Spleen (tissue), 11 donors: ENCODE results near the gene NOL9. TPM values are rescaled to one million over a fixed set of nuclear protein-coding genes. Genes with fewer than 3 reads are reported as not detected.
"Not testable (repeated sequence)": the region's sequence is repeated elsewhere in the genome, so short reads cannot be mapped to it uniquely, and the experiment has no call there.

Experiments used
- DNase-seq: peaks from one replicate; pipeline ENCODE4 v3.0.0-alpha.2; 2020
- H3K27ac ChIP-seq, 8 donors: fragments of 200-600 bp; sonication (generic) in 7 of 8; 1 replicate in 4 of 8; 2 replicates in 4 of 8; pipeline versions ENCODE4 v1.5.0 to v1.8.0; 2016 to 2021; ENCODE audit warnings: inconsistent platforms in 4 of 8, mild to moderate bottlenecking in 4 of 8, moderate library complexity in 1 of 8
- H3K27me3 ChIP-seq, 7 donors: fragments of 200-600 bp; sonication (generic) in 6 of 7; replicated peaks in 1 of 7; 1 replicate in 4 of 7; 2 replicates in 3 of 7; pipeline versions ENCODE4 v1.5.0 to v1.8.0; 2016 to 2021; ENCODE audit warnings: inconsistent platforms in 3 of 7, mild to moderate bottlenecking in 1 of 7
- H3K36me3 ChIP-seq, 6 donors: fragments of 200-600 bp; sonication (generic) in 5 of 6; 1 replicate in 4 of 6; 2 replicates in 2 of 6; pipeline versions ENCODE4 v1.5.0 to v1.8.0; 2016 to 2021; ENCODE audit warnings: inconsistent platforms in 2 of 6
- H3K4me1 ChIP-seq, 6 donors: fragments of 200-600 bp; sonication (generic) in 5 of 6; 1 replicate in 3 of 6; 2 replicates in 3 of 6; pipeline versions ENCODE4 v1.5.0 to v1.8.0; 2016 to 2021; ENCODE audit warnings: inconsistent platforms in 3 of 6
- H3K4me3 ChIP-seq, 8 donors: fragments of 200-600 bp; sonication (generic) in 7 of 8; 1 replicate in 4 of 8; 2 replicates in 4 of 8; pipeline versions ENCODE4 v1.5.0 to v1.8.0; 2016 to 2021; ENCODE audit warnings: inconsistent platforms in 4 of 8, mild to moderate bottlenecking in 4 of 8, moderate library complexity in 2 of 8
- H3K9me3 ChIP-seq, 8 donors: fragments of 200-600 bp; sonication (generic) in 7 of 8; 1 replicate in 4 of 8; 2 replicates in 4 of 8; pipeline versions ENCODE4 v1.5.0 to v1.8.0; 2016 to 2021; ENCODE audit warnings: inconsistent platforms in 4 of 8
- CTCF ChIP-seq, 11 experiments: fragments of 200-600 bp in 7 of 11; fragments of 450-650 bp in 4 of 11; sonication (generic) in 4 of 11; IDR thresholded peaks in 8 of 11; conservative IDR thresholded peaks in 3 of 11; 1 replicate in 7 of 11; 2 replicates in 4 of 11; pipeline versions ENCODE4 v1.4.0 to v1.8.0; 2016 to 2021; ENCODE audit warnings: antibody characterized with exemption in 11 of 11, inconsistent platforms in 4 of 11, mild to moderate bottlenecking in 1 of 11
- POLR2A ChIP-seq, 3 donors: fragments of 450-650 bp; IDR thresholded peaks; one replicate each; pipeline ENCODE4 v1.5.1; 2017; ENCODE audit warnings: antibody characterized with exemption in 3 of 3, mild to moderate bottlenecking in 1 of 3
- POLR2AphosphoS5 ChIP-seq, 3 donors: sonication (generic); formaldehyde crosslinking; IDR thresholded peaks; one replicate each; pipeline ENCODE4 v1.5.1; 2017; ENCODE audit warnings: antibody characterized with exemption in 3 of 3
- WGBS, 5 donors: extraction: QIAGEN DNeasy Blood & Tissue Kit in 3 of 5; methylation state at CpG; one replicate each; pipeline versions ENCODE4 v1.1.5 to v1.1.7; 2013 to 2018; 5-methylcytosine and 5-hydroxymethylcytosine counted together
- intact Hi-C: fragments of 100-400 bp; cut with DNase I; formaldehyde crosslinking; loops from one replicate; pipeline ENCODE4 v1.15.0; 2023; ENCODE audit warnings: low total_unique reads
- polyA plus RNA-seq, 3 donors: library from polyadenylated mRNA; stranded (reverse); fragments of 200-250 nt; gene quantifications; one replicate each; pipeline ENCODE4 v1.2.1, GENCODE V29; 2013
- total RNA-seq, 7 donors: library from RNA; depleted of rRNA in 3 of 7; stranded (reverse); fragments of >200 nt in 3 of 7; fragmentation: NEBNext Ultra II Directional in 4 of 7; extraction: Animal tissue kit (Norgen Biotek cat#: 25700) in 4 of 7; gene quantifications; one replicate each; pipeline versions ENCODE4 v1.1.0 to v1.2.1, GENCODE V29; 2016 to 2021
- donor health status: healthy with polysubstance abuse.
- donor health status: DM: no; HTN: no; CAD: no; lungs with moderate emphysema.
- donor health status: DM: no; HTN: no; CAD: no.
- donor health status: Bipolar disorder and iron deficiency.
- donor health status: healthy.
- donor health status: DM: no; HTN: no; CAD: no.
- donor health status: DM: yes; HTN: yes; CAD: no.

The NOL9 gene
- total and polyA plus RNA-seq, 10 donors, result 4.2 to 55.2 (median 41.2) TPM

DNA sequence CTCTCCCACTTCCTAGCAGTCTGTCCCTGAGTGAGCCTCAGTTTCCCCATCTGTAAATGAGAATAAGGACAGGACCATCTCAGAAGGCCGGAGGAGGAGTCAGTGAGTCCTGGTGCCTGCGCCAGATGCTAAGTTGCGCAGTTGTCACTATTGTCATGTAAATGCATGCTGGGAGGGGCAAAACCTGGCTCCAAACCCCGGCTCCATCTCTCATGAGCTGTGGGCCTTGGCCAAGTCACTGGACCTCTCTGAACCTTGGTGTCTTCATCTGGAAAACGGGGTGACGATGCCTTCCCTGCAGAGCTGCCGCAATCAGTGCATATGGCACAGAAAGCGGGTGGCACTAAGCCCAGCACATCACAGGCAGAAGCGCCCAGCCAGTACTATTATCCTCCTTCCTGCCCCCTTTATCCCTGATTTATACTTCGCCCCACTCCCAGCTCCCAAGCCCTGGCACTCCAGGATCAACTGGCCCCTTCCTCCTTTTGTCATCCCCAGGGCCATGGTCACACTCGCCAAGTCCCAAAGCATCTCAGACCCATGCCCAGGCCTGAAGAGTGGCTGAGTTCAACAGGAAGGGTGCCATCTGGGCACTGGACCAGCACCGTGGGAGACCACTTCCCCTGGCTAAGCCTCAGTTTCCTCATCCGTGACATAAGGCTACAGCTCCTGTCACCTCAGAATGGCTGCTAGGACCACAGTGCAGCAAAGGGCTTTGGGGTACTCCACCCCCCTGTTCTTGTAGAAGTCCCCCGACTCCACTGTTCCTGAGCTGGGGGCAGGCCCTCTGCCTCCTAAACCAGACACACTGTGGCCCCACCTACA lies 58.6 kb downstream of the NOL9 start:
- Histone ChIP-seq H3K4me1 (peaks cover 15 to 96% (median 69%) of the 10 kb centered on the region in 6 donors), H3K36me3 (no peaks in the 10 kb centered on the region), H3K27ac (peak overlapping the region in 6 of 8 donors; percentile 16 to 86 (median 82)), H3K9me3 (no peaks in the 10 kb centered on the region), H3K4me3 (peak overlapping the region; percentile 35 to 80 (median 49)), H3K27me3 (peaks cover 0 to 53% (median 5%) of the 10 kb centered on the region in 7 donors)
- TF ChIP-seq POLR2A (IDR thresholded peaks at IDR 0.05), result no peak
- TF ChIP-seq POLR2AphosphoS5 (IDR thresholded peaks at IDR 0.05), result peak in 1 of 3 donors; percentile 8
- no peak for TF ChIP-seq CTCF (IDR thresholded peaks at IDR 0.05 in 8 of 11, conservative IDR thresholded peaks at IDR 0.05 in 3 of 11)
- intact Hi-C loops, result no loop called here
- DNase-seq, result no peak
- WGBS, 5 donors, result 65 to 70% (median 68%) methylated on average over 11 to 14 of the region's 14 CpGs

DNA sequence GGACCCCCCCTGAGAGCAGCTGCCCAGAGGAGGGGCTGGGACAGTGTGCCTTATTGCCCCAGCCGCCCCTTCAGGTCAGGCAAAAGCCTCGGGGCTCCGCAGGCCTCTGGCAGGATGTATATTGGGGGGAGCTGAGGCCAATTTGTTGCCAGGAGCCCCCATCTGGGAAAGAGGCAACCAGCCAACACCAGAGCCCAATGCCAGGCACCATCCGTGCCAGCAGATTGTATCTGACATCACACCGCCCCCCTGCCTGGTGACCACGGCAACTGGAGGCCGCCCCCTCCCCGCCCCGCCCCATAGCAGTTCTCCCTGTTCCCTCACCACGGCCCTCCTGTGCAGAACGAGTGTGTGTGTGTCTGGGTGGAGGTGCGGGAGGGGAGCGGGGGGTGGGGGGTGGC lies 59.3 kb downstream of the NOL9 start:
- intact Hi-C loops, result no loop called here
- H3K4me1 ChIP-seq, result peaks cover 17 to 97% (median 72%) of the 10 kb centered on the region in 6 donors
- peak overlapping the region in 6 of 8 donors; percentile 42 to 86 (median 81) for H3K27ac ChIP-seq

GRCh38 chr1:6494627-6495026 lies 59.7 kb downstream of the NOL9 start:
- H3K27me3 ChIP-seq, result peaks cover 0 to 65% (median 5%) of the 10 kb centered on the region in 7 donors
- intact Hi-C loops, result no loop called here
- H3K36me3 ChIP-seq, result no peaks in the 10 kb centered on the region
- WGBS, 5 donors, result 71 to 90% (median 80%) methylated on average over 2 to 4 of the region's 4 CpGs
- peak overlapping the region in 1 of 8 donors; percentile 80 for H3K4me3 ChIP-seq
- H3K27ac ChIP-seq, result peak overlapping the region in 6 of 8 donors; percentile 42 to 86 (median 81)
- H3K4me1 ChIP-seq, result peaks cover 19 to 97% (median 73%) of the 10 kb centered on the region in 6 donors
- TF ChIP-seq POLR2AphosphoS5 (IDR thresholded peaks at IDR 0.05) (no peak), CTCF (IDR thresholded peaks at IDR 0.05 in 8 of 11, conservative IDR thresholded peaks at IDR 0.05 in 3 of 11) (no peak)
- H3K9me3 ChIP-seq, result no peaks in the 10 kb centered on the region
- no peak for DNase-seq

More for the DNA sequence above, 59.3 kb downstream of the NOL9 start:
- peaks cover 0 to 61% (median 5%) of the 10 kb centered on the region in 7 donors for H3K27me3 ChIP-seq
- no peak for DNase-seq
- no peaks in the 10 kb centered on the region for H3K36me3 ChIP-seq
- no peak for TF ChIP-seq POLR2A (IDR thresholded peaks at IDR 0.05)
- TF ChIP-seq CTCF (IDR thresholded peaks at IDR 0.05 in 8 of 11, conservative IDR thresholded peaks at IDR 0.05 in 3 of 11), result no peak
- peak in 1 of 3 donors; percentile 8 for TF ChIP-seq POLR2AphosphoS5 (IDR thresholded peaks at IDR 0.05)
- peak overlapping the region in 2 of 8 donors; percentile 70 to 80 for H3K4me3 ChIP-seq
- WGBS, 5 donors, result 23 to 50% (median 35%) methylated on average over 3 to 13 of the region's 13 CpGs
- H3K9me3 ChIP-seq, result no peaks in the 10 kb centered on the region

DNA sequence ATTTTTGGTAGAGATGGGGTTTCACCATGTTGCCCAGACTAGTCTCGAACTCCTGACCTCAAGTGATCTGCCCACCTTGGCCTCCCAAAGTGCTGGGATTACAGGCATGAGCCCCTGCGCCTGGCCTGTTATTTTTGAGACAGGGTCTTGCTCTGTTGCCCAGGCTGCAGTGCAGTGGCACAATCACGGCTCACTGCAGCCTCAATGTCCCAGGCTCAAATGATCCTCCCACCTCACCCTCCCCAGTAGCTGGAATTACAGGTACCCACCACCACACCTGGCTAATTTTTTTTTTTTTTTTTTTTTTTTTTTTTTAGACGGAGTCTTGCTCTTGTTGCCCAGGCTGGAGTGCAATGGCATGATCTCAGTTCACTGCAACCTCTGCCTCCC lies 60.5 kb downstream of the NOL9 start:
- DNase-seq, H3K9me3 ChIP-seq, H3K36me3 ChIP-seq, H3K4me3 ChIP-seq, intact Hi-C loops: not testable (repeated sequence)
- Histone ChIP-seq H3K4me1 (peaks cover 15 to 97% (median 69%) of the 10 kb centered on the region in 6 donors), H3K27ac (peak overlapping the region in 6 of 8 donors; percentile 43 to 86 (median 82)), H3K27me3 (peaks cover 0 to 60% (median 5%) of the 10 kb centered on the region in 7 donors)
- 76 to 94% (median 89%) methylated on average over 3 to 4 of the region's 4 CpGs for WGBS, 5 donors
